HepG2 (cell line): ENCODE results near the gene ATG4D. TPM values are rescaled to one million over a fixed set of nuclear protein-coding genes. Genes with fewer than 3 reads are reported as not detected.

Source experiments
- HOXA3 ChIP-seq: sonication (generic); formaldehyde crosslinking; IDR thresholded peaks from 2 replicates; pipeline ENCODE4 v1.5.0; 2020; ENCODE audit warnings: missing genetic modification reagents
- MAFF ChIP-seq: IDR thresholded peaks from 2 replicates; pipeline ENCODE4 v1.6.1; 2011; ENCODE audit warnings: low read depth, low read length, improper control_type of control experiment
- MBD4 ChIP-seq: IDR thresholded peaks from 2 replicates; pipeline ENCODE4 v1.6.1; 2012; ENCODE audit warnings: low read length, inconsistent platforms, borderline replicate concordance
- RFXAP ChIP-seq: sonication (generic); formaldehyde crosslinking; IDR thresholded peaks from 2 replicates; pipeline ENCODE4 v1.4.0; 2020; ENCODE audit warnings: missing genetic modification reagents, borderline replicate concordance
- SNAPC2 ChIP-seq: sonication (generic); formaldehyde crosslinking; IDR thresholded peaks from 2 replicates; pipeline ENCODE4 v1.8.1; 2022; ENCODE audit warnings: mild to moderate bottlenecking, missing genetic modification reagents
- ZC3H13 ChIP-seq: sonication (generic); formaldehyde crosslinking; IDR thresholded peaks from 2 replicates; pipeline ENCODE4 v1.8.1; 2023; ENCODE audit warnings: mild to moderate bottlenecking, missing genetic modification reagents, moderate library complexity
- ZMYM3 ChIP-seq: sonication (generic); formaldehyde crosslinking; IDR thresholded peaks from 2 replicates; pipeline ENCODE4 v1.5.1; 2020; ENCODE audit warnings: mild to moderate bottlenecking, missing genetic modification reagents
- ZNF496 ChIP-seq: sonication (generic); formaldehyde crosslinking; IDR thresholded peaks from 2 replicates; pipeline ENCODE4 v1.8.1; 2023; ENCODE audit warnings: mild to moderate bottlenecking, moderate library complexity, missing genetic modification reagents; ENCODE audit not compliant: insufficient replicate concordance
- ZNF761 ChIP-seq: sonication (generic); formaldehyde crosslinking; conservative IDR thresholded peaks from 2 replicates; pipeline ENCODE4 v1.4.0; 2020; ENCODE audit warnings: mild to moderate bottlenecking, missing genetic modification reagents
- polyA plus RNA-seq, 8 experiments: library from polyadenylated mRNA; depleted of rRNA in 3 of 8; stranded (reverse) in 7 of 8; unstranded in 1 of 8; fragments of >200 nt; fragmentation: Illumina TruSeq in 4 of 8; extraction: Trizol in 4 of 8; gene quantifications; 2 replicates each; pipeline versions ENCODE4 v1.2.1 to v1.2.3, GENCODE V29; 2011 to 2016; ENCODE audit warnings: low read depth in 4 of 8, missing spikeins in 1 of 8, mixed read lengths in 1 of 8; ENCODE audit not compliant: insufficient read depth in 1 of 8
- total RNA-seq, 5 experiments: library from RNA; depleted of rRNA; stranded (reverse); fragments of >200 nt; fragmentation: Illumina TruSeq; extraction: Trizol; gene quantifications; 2 replicates each; pipeline ENCODE4 v1.2.3, GENCODE V29; 2016; ENCODE audit warnings: low read depth in 1 of 5
- TF ChIP-seq, protein P1 (sequence below): sonication (generic); formaldehyde crosslinking; IDR thresholded peaks from 2 replicates; pipeline ENCODE4 v1.5.0; 2020; ENCODE audit warnings: mild to moderate bottlenecking, missing genetic modification reagents
- TF ChIP-seq, protein P2 (sequence below): IDR thresholded peaks from 2 replicates; pipeline ENCODE4 v1.6.1; 2016; ENCODE audit warnings: missing compliant biosample characterization, missing genetic modification reagents, borderline replicate concordance
- TF ChIP-seq, protein P3 (sequence below): sonication (generic); formaldehyde crosslinking; IDR thresholded peaks from 2 replicates; pipeline ENCODE4 v1.4.0; 2020; ENCODE audit warnings: mild to moderate bottlenecking, low read depth, missing genetic modification reagents
- TF ChIP-seq, protein P4 (sequence below): sonication (generic); formaldehyde crosslinking; conservative IDR thresholded peaks from 2 replicates; pipeline ENCODE4 v1.4.0; 2020; ENCODE audit warnings: missing genetic modification reagents
- TF ChIP-seq, protein P5 (sequence below): sonication (generic); formaldehyde crosslinking; conservative IDR thresholded peaks from 2 replicates; pipeline ENCODE4 v1.4.0; 2020; ENCODE audit warnings: missing genetic modification reagents
- TF ChIP-seq, protein P6 (sequence below): sonication (generic); formaldehyde crosslinking; IDR thresholded peaks from 2 replicates; pipeline ENCODE4 v1.4.0; 2020; ENCODE audit warnings: missing genetic modification reagents, borderline replicate concordance

ATG4D gene
- total and polyA plus RNA-seq, 2 of the 13 experiments (the other 11 are each of a cell fraction or from before 2014, with no cell fraction given) = 17.8 to 19.0 TPM

DNA sequence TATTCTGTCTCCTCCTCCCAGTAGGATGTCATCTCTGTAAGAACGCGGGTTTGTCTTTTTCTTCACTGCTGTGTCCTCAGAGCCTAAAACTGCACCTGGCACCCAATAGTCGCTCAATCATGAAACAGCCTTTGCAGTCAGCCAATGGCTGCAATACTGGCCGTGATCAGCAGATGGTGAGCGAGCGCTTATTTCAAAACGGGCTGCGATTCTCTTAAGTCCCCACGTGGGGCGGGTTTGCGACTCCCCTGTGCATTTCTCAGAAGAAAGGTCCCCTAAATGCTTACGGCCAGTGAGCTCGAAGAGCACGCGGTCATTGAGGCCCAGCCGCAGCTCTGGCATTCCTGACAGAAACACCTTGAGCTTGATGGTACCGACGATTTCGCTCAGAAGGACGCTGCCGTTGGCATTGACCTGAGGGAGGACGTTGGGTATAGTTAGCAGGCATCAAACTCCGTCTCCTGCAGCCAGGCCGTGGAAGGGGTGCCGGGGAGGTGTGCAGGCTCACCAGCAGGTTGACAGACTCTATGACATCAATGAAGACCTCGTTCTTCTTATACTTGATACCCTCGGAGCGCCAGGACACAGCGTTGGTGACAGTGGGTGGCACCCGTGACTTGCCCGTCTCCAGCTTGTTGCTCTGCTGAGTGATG is 37.4 kb downstream of the ATG4D start (continued):
- TF ChIP-seq, protein P1, sequence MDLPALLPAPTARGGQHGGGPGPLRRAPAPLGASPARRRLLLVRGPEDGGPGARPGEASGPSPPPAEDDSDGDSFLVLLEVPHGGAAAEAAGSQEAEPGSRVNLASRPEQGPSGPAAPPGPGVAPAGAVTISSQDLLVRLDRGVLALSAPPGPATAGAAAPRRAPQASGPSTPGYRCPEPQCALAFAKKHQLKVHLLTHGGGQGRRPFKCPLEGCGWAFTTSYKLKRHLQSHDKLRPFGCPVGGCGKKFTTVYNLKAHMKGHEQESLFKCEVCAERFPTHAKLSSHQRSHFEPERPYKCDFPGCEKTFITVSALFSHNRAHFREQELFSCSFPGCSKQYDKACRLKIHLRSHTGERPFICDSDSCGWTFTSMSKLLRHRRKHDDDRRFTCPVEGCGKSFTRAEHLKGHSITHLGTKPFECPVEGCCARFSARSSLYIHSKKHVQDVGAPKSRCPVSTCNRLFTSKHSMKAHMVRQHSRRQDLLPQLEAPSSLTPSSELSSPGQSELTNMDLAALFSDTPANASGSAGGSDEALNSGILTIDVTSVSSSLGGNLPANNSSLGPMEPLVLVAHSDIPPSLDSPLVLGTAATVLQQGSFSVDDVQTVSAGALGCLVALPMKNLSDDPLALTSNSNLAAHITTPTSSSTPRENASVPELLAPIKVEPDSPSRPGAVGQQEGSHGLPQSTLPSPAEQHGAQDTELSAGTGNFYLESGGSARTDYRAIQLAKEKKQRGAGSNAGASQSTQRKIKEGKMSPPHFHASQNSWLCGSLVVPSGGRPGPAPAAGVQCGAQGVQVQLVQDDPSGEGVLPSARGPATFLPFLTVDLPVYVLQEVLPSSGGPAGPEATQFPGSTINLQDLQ (CRISPR knock-in tag) = peak; percentile 45; the same call in 1 of the 2 replicates
- TF ChIP-seq ZNF496 (CRISPR knock-in tag) = no peak
- TF ChIP-seq HOXA3 (CRISPR knock-in tag) = no peak; the same call in 1 of the 2 replicates
- TF ChIP-seq ZC3H13 (CRISPR knock-in tag) = no peak
- TF ChIP-seq, protein P2, sequence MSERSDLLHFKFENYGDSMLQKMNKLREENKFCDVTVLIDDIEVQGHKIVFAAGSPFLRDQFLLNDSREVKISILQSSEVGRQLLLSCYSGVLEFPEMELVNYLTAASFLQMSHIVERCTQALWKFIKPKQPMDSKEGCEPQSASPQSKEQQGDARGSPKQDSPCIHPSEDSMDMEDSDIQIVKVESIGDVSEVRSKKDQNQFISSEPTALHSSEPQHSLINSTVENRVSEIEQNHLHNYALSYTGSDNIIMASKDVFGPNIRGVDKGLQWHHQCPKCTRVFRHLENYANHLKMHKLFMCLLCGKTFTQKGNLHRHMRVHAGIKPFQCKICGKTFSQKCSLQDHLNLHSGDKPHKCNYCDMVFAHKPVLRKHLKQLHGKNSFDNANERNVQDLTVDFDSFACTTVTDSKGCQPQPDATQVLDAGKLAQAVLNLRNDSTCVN (CRISPR knock-in tag) = peak; percentile 19; the same call in 1 of the 2 replicates
- TF ChIP-seq, protein P3, sequence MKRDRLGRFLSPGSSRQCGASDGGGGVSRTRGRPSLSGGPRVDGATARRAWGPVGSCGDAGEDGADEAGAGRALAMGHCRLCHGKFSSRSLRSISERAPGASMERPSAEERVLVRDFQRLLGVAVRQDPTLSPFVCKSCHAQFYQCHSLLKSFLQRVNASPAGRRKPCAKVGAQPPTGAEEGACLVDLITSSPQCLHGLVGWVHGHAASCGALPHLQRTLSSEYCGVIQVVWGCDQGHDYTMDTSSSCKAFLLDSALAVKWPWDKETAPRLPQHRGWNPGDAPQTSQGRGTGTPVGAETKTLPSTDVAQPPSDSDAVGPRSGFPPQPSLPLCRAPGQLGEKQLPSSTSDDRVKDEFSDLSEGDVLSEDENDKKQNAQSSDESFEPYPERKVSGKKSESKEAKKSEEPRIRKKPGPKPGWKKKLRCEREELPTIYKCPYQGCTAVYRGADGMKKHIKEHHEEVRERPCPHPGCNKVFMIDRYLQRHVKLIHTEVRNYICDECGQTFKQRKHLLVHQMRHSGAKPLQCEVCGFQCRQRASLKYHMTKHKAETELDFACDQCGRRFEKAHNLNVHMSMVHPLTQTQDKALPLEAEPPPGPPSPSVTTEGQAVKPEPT (CRISPR knock-in tag) = no peak
- TF ChIP-seq MBD4 = no peak
- no peak for TF ChIP-seq RFXAP (CRISPR knock-in tag)
- TF ChIP-seq ZMYM3 (CRISPR knock-in tag) = no peak; the same call in 1 of the 2 replicates
- TF ChIP-seq SNAPC2 (CRISPR knock-in tag) = no peak
- TF ChIP-seq, protein P4, sequence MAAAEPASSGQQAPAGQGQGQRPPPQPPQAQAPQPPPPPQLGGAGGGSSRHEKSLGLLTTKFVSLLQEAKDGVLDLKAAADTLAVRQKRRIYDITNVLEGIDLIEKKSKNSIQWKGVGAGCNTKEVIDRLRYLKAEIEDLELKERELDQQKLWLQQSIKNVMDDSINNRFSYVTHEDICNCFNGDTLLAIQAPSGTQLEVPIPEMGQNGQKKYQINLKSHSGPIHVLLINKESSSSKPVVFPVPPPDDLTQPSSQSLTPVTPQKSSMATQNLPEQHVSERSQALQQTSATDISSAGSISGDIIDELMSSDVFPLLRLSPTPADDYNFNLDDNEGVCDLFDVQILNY = no peak
- TF ChIP-seq MAFF = no peak
- TF ChIP-seq, protein P5, sequence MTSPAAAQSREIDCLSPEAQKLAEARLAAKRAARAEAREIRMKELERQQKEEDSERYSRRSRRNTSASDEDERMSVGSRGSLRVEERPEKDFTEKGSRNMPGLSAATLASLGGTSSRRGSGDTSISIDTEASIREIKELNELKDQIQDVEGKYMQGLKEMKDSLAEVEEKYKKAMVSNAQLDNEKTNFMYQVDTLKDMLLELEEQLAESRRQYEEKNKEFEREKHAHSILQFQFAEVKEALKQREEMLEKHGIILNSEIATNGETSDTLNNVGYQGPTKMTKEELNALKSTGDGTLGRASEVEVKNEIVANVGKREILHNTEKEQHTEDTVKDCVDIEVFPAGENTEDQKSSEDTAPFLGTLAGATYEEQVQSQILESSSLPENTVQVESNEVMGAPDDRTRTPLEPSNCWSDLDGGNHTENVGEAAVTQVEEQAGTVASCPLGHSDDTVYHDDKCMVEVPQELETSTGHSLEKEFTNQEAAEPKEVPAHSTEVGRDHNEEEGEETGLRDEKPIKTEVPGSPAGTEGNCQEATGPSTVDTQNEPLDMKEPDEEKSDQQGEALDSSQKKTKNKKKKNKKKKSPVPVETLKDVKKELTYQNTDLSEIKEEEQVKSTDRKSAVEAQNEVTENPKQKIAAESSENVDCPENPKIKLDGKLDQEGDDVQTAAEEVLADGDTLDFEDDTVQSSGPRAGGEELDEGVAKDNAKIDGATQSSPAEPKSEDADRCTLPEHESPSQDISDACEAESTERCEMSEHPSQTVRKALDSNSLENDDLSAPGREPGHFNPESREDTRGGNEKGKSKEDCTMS (CRISPR knock-in tag) = no peak
- TF ChIP-seq, protein P6, sequence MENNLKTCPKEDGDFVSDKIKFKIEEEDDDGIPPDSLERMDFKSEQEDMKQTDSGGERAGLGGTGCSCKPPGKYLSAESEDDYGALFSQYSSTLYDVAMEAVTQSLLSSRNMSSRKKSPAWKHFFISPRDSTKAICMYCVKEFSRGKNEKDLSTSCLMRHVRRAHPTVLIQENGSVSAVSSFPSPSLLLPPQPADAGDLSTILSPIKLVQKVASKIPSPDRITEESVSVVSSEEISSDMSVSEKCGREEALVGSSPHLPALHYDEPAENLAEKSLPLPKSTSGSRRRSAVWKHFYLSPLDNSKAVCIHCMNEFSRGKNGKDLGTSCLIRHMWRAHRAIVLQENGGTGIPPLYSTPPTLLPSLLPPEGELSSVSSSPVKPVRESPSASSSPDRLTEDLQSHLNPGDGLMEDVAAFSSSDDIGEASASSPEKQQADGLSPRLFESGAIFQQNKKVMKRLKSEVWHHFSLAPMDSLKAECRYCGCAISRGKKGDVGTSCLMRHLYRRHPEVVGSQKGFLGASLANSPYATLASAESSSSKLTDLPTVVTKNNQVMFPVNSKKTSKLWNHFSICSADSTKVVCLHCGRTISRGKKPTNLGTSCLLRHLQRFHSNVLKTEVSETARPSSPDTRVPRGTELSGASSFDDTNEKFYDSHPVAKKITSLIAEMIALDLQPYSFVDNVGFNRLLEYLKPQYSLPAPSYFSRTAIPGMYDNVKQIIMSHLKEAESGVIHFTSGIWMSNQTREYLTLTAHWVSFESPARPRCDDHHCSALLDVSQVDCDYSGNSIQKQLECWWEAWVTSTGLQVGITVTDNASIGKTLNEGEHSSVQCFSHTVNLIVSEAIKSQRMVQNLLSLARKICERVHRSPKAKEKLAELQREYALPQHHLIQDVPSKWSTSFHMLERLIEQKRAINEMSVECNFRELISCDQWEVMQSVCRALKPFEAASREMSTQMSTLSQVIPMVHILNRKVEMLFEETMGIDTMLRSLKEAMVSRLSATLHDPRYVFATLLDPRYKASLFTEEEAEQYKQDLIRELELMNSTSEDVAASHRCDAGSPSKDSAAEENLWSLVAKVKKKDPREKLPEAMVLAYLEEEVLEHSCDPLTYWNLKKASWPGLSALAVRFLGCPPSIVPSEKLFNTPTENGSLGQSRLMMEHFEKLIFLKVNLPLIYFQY (CRISPR knock-in tag) = no peak
- TF ChIP-seq ZNF761 = no peak
